HCT116 (cell line): ENCODE results near the gene SLC24A3.

Experiments used
- CTCF ChIP-seq, 3 experiments: fragments of 200-600 bp in 1 of 3; sonication (generic) in 1 of 3; IDR thresholded peaks in 2 of 3; conservative IDR thresholded peaks in 1 of 3; 2 replicates each; pipeline ENCODE4 v1.5.1; 2012 to 2017; ENCODE audit warnings: low read depth in 2 of 3, low read length in 2 of 3, antibody characterized with exemption in 1 of 3, borderline replicate concordance in 1 of 3, control low read depth in 1 of 3, mild to moderate bottlenecking in 1 of 3, mixed read lengths in 1 of 3, mixed run types in 1 of 3, moderate library complexity in 1 of 3; ENCODE audit not compliant: insufficient read depth in 1 of 3
- EZH2 ChIP-seq: fragments of 200-600 bp; sonication (generic); IDR thresholded peaks from 2 replicates; pipeline ENCODE4 v1.6.1; 2017; ENCODE audit warnings: antibody characterized with exemption, mixed run types
- POLR2A ChIP-seq: IDR thresholded peaks from 2 replicates; pipeline ENCODE4 v1.7.0; 2011; ENCODE audit warnings: borderline replicate concordance; ENCODE audit not compliant: insufficient read depth, insufficient read length; ENCODE audit errors: extremely low read depth

GRCh38 chr20:19449051-19449450, 236.6 kb downstream of the SLC24A3 start:
- TF ChIP-seq POLR2A (no peak), EZH2 (no peak), CTCF (IDR thresholded peaks at IDR 0.05 in 2 of 3, conservative IDR thresholded peaks at IDR 0.05 in 1 of 3; ENCODE audit: borderline replicate concordance in 1 of 3, insufficient read depth in 1 of 3, low read depth in 2 of 3, low read length in 2 of 3) (no peak)
